ENCODE measurements around the gene AZIN2.
A peak's percentile ranks its signal among the peaks of the same experiment; 100 is the strongest.
"Not testable (repeated sequence)": the region's sequence is repeated elsewhere in the genome, so short reads cannot be mapped to it uniquely, and the experiment has no call there.

Gene AZIN2

DNA sequence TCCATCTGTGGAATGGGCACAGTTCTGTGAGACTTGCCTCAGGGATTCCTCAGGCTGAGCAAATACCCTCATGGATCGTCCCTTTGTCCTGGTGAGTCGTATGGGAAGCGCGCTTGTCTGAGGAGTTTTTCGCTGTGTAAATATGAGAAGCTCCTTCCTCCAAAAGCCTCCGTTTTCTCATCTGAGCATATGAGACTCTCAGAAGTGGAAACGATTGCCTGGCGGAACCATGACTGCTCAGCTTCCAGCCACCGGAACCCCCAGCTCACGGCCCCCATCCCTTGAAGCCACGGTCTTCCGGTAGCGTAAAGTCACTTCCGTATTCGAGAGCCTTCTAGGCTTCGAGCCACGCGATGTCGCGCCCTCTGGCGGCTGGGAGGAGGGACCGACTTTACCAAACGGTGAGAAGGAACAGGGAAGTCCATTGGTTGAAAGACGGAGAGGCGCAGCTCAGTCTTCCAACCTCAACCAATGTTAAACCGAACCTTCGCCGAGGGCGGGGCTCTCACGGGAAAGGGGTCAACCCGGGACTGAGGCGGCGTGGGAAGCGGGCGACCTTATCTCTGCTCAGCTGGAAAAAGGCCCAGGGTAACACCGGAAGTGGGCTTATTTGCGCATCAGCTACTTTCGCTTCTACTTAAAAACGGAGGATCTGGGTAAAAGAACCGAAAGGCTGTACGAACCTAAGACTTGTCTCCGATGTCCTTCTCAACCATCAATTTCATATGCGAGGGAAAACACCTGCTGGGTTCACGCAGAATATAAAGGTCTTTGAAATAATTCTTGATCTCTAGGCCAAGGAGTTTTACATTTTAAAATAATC, 46.3 kb downstream of the AZIN2 start:
- DNase-seq (ENCODE audit: low spot score): peak; percentile 99

DNA sequence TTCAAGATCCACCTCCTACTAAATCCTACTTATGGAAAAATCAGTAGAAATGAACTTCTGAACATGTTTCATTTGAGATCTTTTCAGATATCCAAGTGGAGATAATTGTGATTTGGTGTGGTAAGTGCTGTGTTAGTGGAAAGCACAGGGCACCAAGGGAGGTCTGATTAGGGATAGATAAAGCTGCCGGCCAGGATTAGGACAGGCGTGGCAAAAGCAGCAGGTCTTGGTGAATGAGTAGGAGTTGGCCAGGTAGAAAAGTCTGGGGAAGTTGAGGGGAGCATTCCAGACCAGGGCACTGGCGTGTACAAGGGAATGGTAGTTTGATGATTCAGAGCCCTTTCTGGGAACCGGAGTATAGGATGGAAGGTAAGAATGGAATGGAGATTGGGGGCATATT, 47.8 kb downstream of the AZIN2 start:
- no peak for DNase-seq (ENCODE audit: low spot score)

- DNase-seq (ENCODE audit: low spot score): no peak
Measured at GRCh38 chr1:33130297-33130696, 49.3 kb downstream of the AZIN2 start.

GRCh38 chr1:33131191-33131590, 50.2 kb downstream of the AZIN2 start:
- no peak for DNase-seq (ENCODE audit: low spot score)

DNA sequence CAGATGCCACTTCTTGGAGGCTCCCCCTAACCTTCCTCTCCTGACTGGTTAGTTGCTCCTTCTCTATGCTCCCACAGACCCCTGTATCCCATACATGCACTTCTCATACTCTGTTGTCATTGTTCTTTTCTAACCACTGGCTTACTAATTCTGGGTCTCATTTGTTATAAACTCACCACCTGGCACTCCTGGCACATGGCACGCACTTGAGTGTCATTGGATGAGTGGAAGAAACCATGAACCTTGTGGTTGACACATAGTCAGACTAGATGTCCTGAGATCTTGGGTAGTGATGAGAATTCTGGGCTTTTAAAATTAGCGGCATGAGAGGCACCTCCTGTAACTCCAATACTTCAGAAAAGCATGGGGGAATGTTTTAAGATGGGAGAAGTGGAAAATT, 51.6 kb downstream of the AZIN2 start:
- DNase-seq (ENCODE audit: low spot score): no peak

- no peak for DNase-seq (ENCODE audit: low spot score)
Measured at GRCh38 chr1:33133478-33134105, 52.6 kb downstream of the AZIN2 start.

DNA sequence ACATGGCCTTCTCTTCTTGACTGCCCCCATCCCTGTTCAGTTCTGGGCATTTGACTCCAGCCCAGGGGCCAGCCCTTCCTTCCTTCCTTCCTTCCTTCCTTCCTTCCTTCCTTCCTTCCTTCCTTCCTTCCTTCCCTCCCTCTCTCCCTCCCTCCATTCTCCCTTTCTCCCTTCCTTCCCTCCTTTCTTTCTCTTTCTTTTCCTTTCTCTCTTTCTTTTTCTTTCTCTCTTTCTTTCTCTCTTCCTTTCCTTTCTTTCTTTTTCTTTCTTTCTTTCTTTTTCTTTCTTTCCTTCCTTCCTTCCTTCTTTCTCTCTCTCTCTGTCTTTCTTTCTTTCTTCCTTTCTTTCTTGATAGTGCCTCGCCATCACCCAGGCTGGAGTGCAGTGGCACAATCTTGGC, 55.1 kb downstream of the AZIN2 start:
- DNase-seq (ENCODE audit: low spot score): not testable (repeated sequence)

DNA sequence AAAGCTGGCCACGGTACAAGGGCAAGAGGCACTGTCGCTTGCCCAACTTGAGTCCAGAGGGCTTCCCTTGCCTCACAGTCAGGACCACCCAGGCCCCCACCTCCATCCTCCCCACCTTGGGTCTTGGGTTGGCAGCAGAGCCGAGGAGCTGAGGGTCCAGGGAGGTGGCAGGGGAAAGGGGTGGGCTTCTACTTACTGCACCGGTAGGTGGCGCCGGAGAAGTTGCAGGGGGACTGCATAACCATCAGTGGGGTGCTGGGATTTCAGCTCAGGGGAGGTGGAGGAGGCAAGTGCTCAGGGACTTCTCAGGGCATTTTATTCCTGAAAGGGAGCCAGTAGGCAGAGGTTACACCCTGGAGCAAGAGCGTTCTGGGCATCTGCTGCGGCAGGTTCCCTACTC, 56.8 kb downstream of the AZIN2 start:
- DNase-seq (ENCODE audit: low spot score): peak; percentile 73

DNA sequence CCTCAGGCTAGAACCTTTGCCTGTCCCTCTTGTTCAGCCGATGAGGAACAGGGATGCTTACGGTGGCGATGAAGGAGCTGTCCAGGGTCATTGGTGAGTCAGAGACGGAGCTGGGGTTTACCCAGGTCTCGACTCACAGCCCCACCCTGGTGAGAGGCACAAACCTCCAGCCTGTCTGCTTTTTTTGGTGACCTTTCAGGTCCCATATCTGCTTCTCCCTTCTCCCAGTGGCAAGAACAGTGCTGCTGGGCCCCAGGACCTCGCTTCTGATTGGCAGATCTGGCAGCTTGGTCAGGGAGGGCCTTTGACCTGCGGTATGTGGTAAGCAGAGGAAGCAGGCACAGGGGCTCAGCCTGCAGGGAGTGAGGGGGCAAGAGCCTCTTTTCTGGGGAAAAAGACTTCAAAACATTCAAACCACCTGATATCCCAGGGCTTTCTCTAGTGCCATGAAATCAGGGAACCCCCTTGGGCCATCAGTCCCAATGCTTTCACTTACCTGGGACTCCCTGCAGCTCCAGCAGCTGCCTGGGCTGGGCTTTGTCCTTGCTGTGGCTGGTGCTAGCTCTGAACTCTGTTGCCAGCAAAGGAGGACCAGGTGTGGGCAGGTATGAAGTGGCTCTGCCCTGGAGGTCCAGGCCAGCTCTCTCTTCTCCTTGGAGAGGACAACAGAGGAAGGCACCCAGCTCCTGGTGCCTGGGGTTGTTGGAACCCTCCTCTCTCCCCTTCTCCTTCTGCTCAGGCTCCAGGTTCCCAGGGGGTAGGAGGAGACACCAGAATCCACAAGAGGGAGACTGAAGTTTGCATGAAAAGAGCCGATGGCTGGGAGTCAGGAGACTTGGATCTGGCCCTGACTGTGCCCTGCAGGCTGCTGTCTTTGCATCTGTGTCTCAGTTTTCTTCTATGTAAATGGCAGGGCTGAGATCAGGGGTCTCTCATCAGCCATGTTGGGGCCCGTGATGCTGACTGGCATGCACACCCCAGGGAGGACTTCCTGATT, 59.5 kb downstream of the AZIN2 start:
- DNase-seq (ENCODE audit: low spot score): no peak

- no peak for DNase-seq (ENCODE audit: low spot score)
Measured at GRCh38 chr1:33141216-33141615, 60.3 kb downstream of the AZIN2 start.

- DNase-seq (ENCODE audit: low spot score): no peak
Measured at GRCh38 chr1:33141781-33142180, 60.8 kb downstream of the AZIN2 start.

DNA sequence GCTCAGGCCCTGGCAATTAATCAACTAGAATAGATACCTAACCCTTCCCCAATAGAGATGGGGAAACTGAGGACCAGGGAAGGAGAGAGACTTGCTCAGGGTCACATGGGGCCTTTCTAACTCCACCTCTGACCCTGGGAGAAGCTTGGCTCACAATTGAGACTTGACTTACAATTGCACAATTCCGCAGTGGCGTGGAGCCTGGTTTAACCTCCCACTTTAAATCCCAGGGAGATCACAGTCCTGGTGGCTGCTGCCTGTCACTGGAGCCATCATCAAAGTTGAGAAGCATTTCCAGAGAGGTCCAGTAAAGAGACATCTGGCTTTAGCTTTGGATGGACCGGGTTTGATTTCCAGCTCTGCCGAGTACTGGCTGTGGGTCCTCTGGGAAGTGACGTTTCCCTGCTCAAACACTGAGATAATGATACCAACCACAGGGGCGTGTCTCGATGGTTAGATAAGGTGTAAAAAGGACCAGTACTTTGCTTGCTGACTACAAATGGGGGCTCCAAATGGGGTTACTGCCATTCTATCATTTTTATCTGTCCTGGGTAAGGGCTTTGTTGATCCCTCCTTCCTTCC, 61.6 kb downstream of the AZIN2 start:
- no peak for DNase-seq (ENCODE audit: low spot score)

DNA sequence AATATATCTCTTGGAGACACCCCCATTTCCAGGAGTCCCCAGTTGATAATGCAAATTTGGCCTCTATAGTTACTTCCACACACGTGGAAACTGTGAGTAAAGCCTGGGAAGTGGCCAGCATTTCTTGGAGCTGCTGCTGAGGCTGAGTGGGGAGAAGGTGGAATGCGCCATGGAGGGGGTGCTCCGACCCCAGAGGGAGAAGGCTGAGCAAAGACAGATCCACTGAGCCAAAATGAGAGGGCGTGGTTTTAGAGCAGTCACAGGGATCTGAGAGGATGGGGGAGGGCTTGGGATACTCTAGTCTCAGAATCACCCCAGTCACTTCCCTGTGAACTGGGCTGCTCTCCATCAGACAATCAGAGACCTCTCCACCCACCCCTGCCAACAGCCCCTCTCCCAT, 62.2 kb downstream of the AZIN2 start:
- no peak for DNase-seq (ENCODE audit: low spot score)

- DNase-seq (ENCODE audit: low spot score): no peak
Measured at GRCh38 chr1:33143698-33144097, 62.7 kb downstream of the AZIN2 start.

- DNase-seq (ENCODE audit: low spot score): no peak
Measured at GRCh38 chr1:33146003-33146402, 65.0 kb downstream of the AZIN2 start.

DNA sequence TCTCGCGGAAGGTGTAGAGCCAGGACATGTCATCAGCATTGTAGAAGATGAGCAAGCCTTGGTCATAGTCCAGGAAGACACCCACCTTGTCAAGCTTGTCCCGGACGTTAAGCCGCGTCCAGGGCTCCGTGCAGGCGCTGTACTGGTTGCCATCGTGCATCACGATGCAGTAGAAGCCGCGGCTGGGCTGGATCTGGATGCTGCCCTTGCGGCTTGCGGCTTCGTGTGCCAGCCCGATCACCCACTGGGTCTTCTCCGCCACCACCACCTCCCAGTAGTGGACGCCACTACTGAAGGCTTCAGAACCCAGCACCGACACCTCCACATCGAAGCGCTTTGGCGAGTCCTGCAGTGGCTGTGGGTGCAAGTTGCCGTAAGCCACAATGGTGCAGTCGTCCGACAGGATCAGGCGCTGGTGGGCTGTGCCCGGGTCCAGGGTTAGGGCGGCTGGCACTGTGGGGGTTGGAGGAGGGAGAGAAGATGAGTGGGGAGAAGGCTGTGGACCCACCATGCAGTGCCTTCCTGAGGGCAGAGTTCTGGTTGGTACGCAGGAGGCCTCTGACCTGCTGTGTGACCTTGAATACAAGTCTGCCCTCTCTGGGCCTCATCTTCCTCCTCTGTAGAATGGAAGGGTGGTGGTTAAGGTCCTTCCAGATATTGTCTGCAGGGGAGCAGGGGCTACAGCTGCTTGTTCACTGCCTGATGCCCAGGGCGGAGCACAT, 66.5 kb downstream of the AZIN2 start:
- DNase-seq (ENCODE audit: low spot score): no peak

DNA sequence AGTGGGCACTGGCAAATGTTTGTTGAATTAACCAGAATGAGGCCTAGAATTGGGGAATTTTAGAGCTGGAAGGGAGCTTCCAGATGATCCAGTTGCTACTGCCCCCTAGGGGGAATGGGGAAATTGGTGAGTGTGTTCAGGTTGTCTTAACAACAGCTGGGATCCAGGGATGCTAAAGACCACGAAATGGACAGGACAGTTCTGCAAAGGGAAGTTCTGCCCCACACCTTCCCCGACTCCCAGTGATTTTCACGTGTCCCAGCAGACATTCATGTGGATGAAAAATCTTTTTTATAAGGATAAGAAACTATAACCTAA, 67.0 kb downstream of the AZIN2 start:
- DNase-seq (ENCODE audit: low spot score): no peak

- no peak for DNase-seq (ENCODE audit: low spot score)
Measured at GRCh38 chr1:33148615-33149014, 67.7 kb downstream of the AZIN2 start.

GRCh38 chr1:33149453-33150190, 68.7 kb downstream of the AZIN2 start:
- no peak for DNase-seq (ENCODE audit: low spot score)

DNA sequence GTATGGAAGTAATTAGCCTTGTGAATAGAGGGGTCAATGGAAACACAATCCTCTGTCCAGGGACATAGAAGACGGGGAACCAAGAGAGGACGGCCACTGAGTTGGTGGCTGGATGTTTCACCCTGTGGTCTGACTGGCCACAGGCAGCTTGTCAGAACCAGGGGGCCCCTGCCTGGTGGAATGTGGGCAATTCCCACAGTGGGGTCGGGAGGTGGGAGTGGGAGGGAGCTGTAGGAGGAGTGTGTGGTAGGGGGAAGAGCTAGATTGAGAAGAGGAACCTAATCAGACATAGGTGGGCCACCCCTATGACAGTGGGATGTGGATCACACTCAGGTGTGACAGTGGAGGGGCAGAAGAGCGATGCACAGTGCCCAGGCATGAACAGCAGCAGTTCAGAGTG, 69.6 kb downstream of the AZIN2 start:
- no peak for DNase-seq (ENCODE audit: low spot score)

DNA sequence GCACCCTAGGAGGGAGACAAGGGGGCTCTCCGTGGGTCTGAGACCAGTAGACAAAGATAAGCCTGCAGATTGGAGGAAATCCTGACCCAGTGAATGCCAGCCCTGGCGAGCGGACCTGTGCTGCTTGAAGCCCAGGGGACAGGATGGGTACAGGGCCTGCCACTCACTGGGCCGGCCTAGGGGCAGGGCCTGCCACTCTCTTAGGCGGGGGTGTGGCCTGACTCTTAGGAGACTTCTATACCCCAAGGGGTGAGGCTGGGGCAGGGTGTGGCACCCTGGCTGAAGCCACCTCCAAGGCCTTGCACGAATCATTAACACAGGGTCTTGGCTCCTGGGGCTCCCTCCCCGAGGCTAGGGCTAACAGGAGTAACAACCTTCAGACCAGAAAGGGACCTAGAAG, 70.2 kb downstream of the AZIN2 start:
- no peak for DNase-seq (ENCODE audit: low spot score)
